ENCODE data around the gene FBXL15. TPM values are rescaled to one million over a fixed set of nuclear protein-coding genes. Genes with fewer than 3 reads are reported as not detected.

Gene FBXL15
- total RNA-seq, 2 experiments from 2014 or later, result 13.5 to 15.2 TPM

DNA sequence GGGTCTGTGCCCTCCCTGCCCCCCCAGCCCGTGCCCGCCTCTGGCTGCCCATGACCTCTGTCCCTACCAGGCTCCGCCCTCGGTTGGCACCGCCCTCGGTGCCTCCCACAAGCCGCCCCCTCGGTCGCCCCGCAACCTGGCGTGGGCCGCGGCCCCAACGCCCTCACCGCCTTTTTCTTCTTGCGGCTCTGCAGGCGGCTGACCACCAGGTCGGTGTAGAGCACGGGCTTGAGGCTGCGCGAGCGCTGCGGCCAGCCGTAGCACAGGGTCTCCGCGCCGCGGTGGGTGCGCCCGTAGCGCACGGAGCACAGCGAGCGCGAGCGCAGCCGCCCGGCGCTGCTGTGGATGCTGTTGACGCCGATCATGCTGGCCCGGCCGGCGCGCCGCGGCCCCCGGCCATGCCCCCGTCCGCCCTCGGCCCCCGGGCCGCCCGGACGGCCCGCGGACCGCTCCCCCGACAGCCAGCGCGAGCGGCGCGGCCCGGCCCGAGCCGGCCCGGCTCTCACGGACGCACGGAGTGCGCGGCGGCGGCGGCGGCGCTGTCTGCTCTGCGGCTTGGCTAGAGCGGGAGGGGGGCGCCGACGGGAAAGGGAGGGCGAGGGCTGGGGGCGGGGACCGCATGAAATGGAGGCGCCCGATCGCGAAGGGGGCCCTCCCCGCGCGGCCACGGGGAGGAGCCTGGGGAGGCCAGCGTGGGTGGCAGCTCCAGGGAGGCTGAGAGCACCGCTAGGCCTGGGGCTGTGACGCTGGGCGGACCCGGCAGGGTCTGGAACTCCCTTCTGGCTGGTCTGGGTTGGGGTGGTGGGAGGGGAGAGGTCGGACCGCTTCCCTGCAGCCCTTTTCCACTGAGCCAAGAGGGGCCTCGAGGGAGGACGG lies 11.7 kb upstream of the FBXL15 start:
- no peaks in the 10 kb centered on the region for H3K36me3 Mint-ChIP-seq
- ATAC-seq, result peak; percentile 57
- peaks cover 29% of the 10 kb centered on the region for H3K4me1 Mint-ChIP-seq
- DNase-seq, result peak; percentile 65
- H3K27me3 Mint-ChIP-seq, result peaks cover 42% of the 10 kb centered on the region
- no peaks in the 10 kb centered on the region for H3K9me3 Mint-ChIP-seq (ENCODE audit: low read depth)
- H3K27ac Mint-ChIP-seq, result no peak overlapping the region
- peak overlapping the region; percentile 42 for H3K4me3 Mint-ChIP-seq
- CTCF ChIA-PET, result interaction anchor here (0.6 to 5.6 kb wide), 8 partner anchors 10 to 290 kb away, joined by 3 to 37 read pairs (median 3); partner anchors contain the start of gene ACTR1A

DNA sequence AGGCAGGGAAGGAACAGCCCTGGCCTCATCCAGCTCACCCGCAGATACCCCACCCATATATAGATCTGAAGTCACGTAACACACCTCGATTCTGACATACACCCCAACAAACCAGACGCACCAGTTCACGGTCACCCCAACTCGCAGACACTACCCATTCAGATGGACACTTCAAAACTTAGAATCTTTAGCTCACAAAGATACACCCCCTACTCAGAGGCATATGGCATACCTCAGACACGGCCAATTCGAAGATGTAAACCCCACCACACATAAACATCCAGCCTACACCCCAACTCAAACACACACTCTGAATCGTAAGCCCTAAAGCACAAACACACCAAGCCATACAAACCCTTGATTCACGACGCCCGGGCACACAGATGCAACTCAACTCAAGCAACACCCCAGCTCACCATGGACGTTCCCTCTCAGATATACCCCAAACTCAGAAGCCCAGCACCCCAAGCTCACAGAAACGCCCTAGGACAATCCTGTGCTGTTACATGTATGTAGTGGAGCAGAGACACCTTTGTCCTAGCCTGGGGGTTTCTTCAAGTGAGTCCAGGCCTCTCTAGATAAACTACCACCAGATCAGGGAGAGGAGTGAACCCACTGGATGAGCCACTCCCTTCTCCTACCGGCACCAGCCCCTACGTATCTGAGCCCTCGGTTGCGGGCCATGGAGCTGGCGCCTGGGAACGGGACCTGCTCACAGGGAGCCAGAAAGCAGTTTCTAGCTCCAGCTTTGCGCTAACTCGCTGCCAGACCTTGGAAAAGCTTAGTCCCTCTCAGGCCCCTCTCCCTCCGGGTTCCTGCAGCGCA lies 10.8 kb upstream of the FBXL15 start:
- H3K36me3 Mint-ChIP-seq, result no peaks in the 10 kb centered on the region
- ATAC-seq (no peak), DNase-seq (no peak)
- H3K27me3 Mint-ChIP-seq, result peaks cover 42% of the 10 kb centered on the region
- H3K4me3 Mint-ChIP-seq, result peak overlapping the region; percentile 42
- CTCF ChIA-PET, result interaction anchor here (0.6 to 5.6 kb wide), 9 partner anchors 10 to 291 kb away, joined by 3 to 37 read pairs (median 3); partner anchors contain the start of gene ACTR1A
- H3K4me1 Mint-ChIP-seq, result peaks cover 29% of the 10 kb centered on the region
- H3K9me3 Mint-ChIP-seq (ENCODE audit: low read depth), result no peaks in the 10 kb centered on the region
- peak overlapping the region; percentile 21 for H3K27ac Mint-ChIP-seq

DNA sequence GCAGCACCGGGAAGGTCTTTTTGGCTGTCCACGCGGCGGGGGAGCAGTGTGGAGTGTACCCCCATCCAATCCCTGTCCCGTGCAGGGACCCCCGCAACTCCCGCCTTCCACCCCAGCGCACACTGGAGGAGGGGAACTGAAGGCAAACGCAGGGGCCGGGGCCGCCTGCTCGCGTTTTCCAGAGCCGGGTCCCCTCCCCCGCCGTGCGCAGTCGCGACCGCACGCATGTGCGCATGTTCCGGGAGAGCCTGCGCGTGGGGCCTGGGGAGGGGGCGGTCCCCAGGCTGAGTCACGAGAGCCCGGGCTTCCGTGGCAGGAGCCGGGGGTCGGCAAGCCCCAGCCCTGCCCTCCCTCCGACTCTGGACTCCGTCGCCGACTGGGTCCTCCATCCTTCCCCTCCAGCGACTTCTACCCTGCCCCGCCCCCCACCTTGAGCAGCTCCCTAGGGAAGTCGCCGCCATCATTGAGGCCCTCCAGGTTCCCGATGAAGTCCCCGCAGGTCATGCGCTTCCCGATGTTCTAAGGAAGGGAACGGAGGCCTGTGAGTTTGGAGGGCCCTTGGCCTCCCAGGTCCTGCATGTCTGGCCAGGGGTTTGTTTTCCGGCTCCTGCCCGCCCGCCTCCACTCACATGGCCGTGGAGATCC lies 10.1 kb upstream of the FBXL15 start:
- no peak for DNase-seq
- Mint-ChIP-seq H3K27ac (no peak overlapping the region), H3K36me3 (no peaks in the 10 kb centered on the region), H3K27me3 (peaks cover 42% of the 10 kb centered on the region), H3K4me1 (peaks cover 29% of the 10 kb centered on the region), H3K4me3 (peak overlapping the region; percentile 42), H3K9me3 (ENCODE audit: low read depth) (no peaks in the 10 kb centered on the region)
- ATAC-seq, result no peak
- CTCF ChIA-PET, result interaction anchor here (1.1 to 5.6 kb wide), 7 partner anchors 11 to 181 kb away, joined by 3 to 37 read pairs (median 4); partner anchors contain the start of genes ACTR1A and C10orf95

- peaks cover 29% of the 10 kb centered on the region for H3K4me1 Mint-ChIP-seq
- H3K9me3 Mint-ChIP-seq (ENCODE audit: low read depth), result no peaks in the 10 kb centered on the region
- CTCF ChIA-PET, result interaction anchor here (1.0 to 5.6 kb wide), 4 partner anchors 12 to 181 kb away, joined by 3 to 37 read pairs (median 4); partner anchors contain the start of gene C10orf95
- no peak for ATAC-seq
- H3K27me3 Mint-ChIP-seq, result peaks cover 46% of the 10 kb centered on the region
- peak overlapping the region; percentile 11 for H3K4me3 Mint-ChIP-seq
- no peak overlapping the region for H3K27ac Mint-ChIP-seq
- DNase-seq, result no peak
- H3K36me3 Mint-ChIP-seq, result no peaks in the 10 kb centered on the region
These were observed 9.0 kb upstream of the FBXL15 start for GRCh38 chr10:102411341-102412255.

DNA sequence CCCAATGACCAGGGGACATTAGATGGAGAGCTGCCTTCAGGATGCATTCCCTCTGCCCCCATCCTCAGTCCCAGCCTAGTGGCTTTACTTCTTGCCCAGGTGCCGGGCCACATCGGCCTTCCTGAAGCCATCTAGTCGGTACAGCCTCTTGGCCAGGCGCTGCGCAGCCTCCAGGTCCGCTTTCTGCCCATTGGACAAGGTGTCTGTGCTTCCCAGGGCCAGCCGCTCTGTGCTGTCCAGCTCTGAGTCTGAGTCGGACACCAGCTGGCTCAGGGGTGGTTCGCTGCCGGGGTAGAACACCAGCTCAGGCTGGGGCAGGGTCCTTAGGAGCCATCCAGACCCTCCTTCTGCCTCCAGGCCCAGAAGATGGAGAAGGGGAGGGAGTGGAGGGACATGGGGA lies 8.3 kb upstream of the FBXL15 start:
- peaks cover 29% of the 10 kb centered on the region for H3K4me1 Mint-ChIP-seq
- CTCF ChIA-PET, result interaction anchor here (1.0 to 5.6 kb wide), 3 partner anchors 8 to 66 kb away, joined by 3 to 37 read pairs (median 5); no protein-coding TSS in a partner anchor
- H3K9me3 Mint-ChIP-seq (ENCODE audit: low read depth), result no peaks in the 10 kb centered on the region
- H3K27me3 Mint-ChIP-seq, result peaks cover 47% of the 10 kb centered on the region
- ATAC-seq (no peak), DNase-seq (no peak)
- no peak overlapping the region for H3K4me3 Mint-ChIP-seq
- H3K36me3 Mint-ChIP-seq, result no peaks in the 10 kb centered on the region
- H3K27ac Mint-ChIP-seq, result no peak overlapping the region

- peaks cover 28% of the 10 kb centered on the region for H3K4me1 Mint-ChIP-seq
- ATAC-seq (peak; percentile 28), DNase-seq (peak; percentile 74)
- H3K9me3 Mint-ChIP-seq (ENCODE audit: low read depth), result no peaks in the 10 kb centered on the region
- CTCF ChIA-PET, result interaction anchor here (0.7 to 5.6 kb wide), 4 partner anchors 9 to 183 kb away, joined by 3 to 37 read pairs (median 5); no protein-coding TSS in a partner anchor
- no peaks in the 10 kb centered on the region for H3K36me3 Mint-ChIP-seq
- H3K4me3 Mint-ChIP-seq, result no peak overlapping the region
- H3K27ac Mint-ChIP-seq, result no peak overlapping the region
- peaks cover 48% of the 10 kb centered on the region for H3K27me3 Mint-ChIP-seq
These were observed 7.5 kb upstream of the FBXL15 start for GRCh38 chr10:102413053-102413705.

DNA sequence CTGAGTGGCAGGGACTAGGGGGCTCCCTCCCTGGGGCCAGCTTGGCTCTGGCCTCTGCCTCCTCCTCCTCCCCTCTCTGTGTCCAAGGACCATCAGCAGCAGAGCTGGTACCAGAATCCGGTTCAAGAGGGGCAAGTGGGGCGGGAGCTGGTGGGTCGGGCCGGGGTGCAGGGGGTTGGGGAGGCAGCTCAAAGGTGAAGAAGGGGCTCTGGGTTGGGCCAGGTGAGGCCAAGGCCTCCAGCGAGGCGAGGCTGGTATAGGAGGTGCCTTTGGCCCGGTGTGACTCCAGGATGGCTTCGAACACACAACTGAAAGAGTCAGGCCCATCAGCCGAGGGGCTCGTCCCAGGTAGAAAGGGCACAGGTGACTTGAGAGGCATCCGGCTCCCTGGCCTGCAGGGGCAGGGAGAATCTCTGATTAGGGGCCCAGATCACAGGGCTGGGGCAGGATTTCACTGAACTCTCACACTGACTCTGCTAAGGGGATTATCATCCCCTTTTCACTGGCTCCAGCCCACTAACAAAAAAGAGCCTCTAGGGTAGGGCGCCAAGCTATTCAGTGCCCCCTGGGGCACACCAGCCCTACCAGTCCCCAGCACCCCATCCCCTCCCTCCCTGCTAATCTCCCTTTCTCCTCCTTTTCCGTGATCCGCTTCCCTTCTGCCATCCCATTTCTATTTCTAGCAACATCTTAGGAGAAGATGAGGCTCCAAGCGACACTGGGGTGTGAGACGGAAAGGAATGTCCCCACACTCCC lies 6.7 kb upstream of the FBXL15 start:
- no peak for DNase-seq
- Mint-ChIP-seq H3K27ac (no peak overlapping the region), H3K4me3 (no peak overlapping the region), H3K27me3 (peaks cover 49% of the 10 kb centered on the region), H3K4me1 (peaks cover 28% of the 10 kb centered on the region), H3K36me3 (no peaks in the 10 kb centered on the region), H3K9me3 (ENCODE audit: low read depth) (no peaks in the 10 kb centered on the region)
- CTCF ChIA-PET, result interaction anchor here (0.7 to 5.6 kb wide), 3 partner anchors 15 to 184 kb away, joined by 3 to 37 read pairs (median 5); no protein-coding TSS in a partner anchor
- no peak for ATAC-seq

DNA sequence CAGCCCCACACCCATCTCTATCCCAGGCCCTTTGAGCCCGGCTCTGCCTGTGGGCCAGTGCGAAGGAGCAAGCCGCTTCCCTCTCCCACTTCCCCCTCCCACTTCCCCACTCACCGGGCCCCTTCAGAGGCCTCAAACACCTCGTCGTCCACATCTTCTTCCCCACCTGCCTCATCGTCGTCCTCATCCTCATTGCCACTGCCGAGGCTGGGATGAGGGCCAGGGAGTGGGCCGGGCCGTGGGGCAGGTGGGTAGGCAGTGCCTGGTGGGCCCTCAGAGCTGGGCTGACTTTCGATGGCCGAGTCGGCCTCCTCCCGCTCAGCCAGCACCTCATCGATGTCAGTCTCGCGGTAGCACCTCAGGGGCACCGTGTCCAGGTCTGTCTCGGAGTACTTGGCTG lies 5.9 kb upstream of the FBXL15 start:
- CTCF ChIA-PET, result interaction anchor here (0.7 to 1.5 kb wide), 5 partner anchors 11 to 185 kb away, joined by 3 to 9 read pairs (median 5); partner anchors contain the start of gene SUFU

GRCh38 chr10:102416283-102416682 lies 4.4 kb upstream of the FBXL15 start:
- Mint-ChIP-seq H3K27ac (no peak overlapping the region), H3K27me3 (peaks cover 35% of the 10 kb centered on the region), H3K36me3 (peaks cover 1% of the 10 kb centered on the region), H3K4me1 (peaks cover 32% of the 10 kb centered on the region), H3K9me3 (ENCODE audit: low read depth) (no peaks in the 10 kb centered on the region), H3K4me3 (no peak overlapping the region)
- CTCF ChIA-PET, result interaction anchor here (1.4 to 1.5 kb wide), 3 partner anchors 12 to 187 kb away, joined by 5 to 9 read pairs (median 6); no protein-coding TSS in a partner anchor
- no peak for DNase-seq
- ATAC-seq, result no peak

More for the DNA sequence above, 5.9 kb upstream of the FBXL15 start:
- peaks cover 47% of the 10 kb centered on the region for H3K27me3 Mint-ChIP-seq
- ATAC-seq, result no peak
- no peaks in the 10 kb centered on the region for H3K9me3 Mint-ChIP-seq (ENCODE audit: low read depth)
- no peak for DNase-seq
- peaks cover 30% of the 10 kb centered on the region for H3K4me1 Mint-ChIP-seq
- H3K4me3 Mint-ChIP-seq, result no peak overlapping the region
- no peaks in the 10 kb centered on the region for H3K36me3 Mint-ChIP-seq
- no peak overlapping the region for H3K27ac Mint-ChIP-seq

GRCh38 chr10:102416695-102417094 lies 3.9 kb upstream of the FBXL15 start:
- CTCF ChIA-PET, result no interaction called here
- H3K4me3 Mint-ChIP-seq, result no peak overlapping the region
- H3K27ac Mint-ChIP-seq, result no peak overlapping the region
- no peak for DNase-seq
- H3K4me1 Mint-ChIP-seq, result peaks cover 32% of the 10 kb centered on the region
- no peak for ATAC-seq
- H3K9me3 Mint-ChIP-seq (ENCODE audit: low read depth), result no peaks in the 10 kb centered on the region
- H3K36me3 Mint-ChIP-seq, result peaks cover 1% of the 10 kb centered on the region
- H3K27me3 Mint-ChIP-seq, result peaks cover 31% of the 10 kb centered on the region

DNA sequence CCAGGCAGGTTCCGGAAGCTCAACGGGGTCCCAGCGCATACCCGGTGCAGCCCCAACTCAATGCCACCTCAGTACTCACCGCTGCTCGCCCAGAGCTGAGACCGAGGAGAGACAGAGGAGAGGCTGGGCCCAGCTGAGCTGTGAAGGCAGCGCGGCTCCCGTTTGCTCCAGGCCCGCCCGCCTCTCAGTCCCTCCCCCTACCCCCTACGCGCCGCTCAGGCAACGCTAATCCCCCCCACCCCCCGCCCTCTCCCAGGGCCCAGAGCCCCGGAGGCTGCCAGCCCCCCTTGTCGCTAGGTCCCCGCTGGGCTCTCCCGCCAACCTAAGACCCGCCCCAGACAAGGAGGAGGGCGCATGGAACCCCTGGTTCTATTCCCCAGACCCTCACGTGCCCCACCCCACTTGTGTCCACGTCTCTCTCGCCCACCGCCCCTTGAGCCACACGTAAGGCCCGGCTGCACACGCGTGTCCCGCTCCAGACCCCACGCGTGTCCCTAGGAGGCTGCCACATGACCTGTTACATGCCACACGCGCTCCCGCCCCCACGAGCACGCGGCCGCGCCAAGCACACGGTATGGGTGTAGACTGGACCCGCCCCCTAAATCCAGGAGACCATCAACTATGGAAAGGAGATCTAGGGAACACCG lies 1.9 kb upstream of the FBXL15 start, which contains the start of gene PSD:
PSD (minus strand) TSS at position 164 of the 647 bp plus-strand sequence. CDS start 1,747 bp downstream, outside the sequence.
- Mint-ChIP-seq H3K27me3 (peaks cover 21% of the 10 kb centered on the region), H3K27ac (peak within 1 kb of the TSS; percentile 95), H3K9me3 (ENCODE audit: low read depth) (no peaks in the 10 kb centered on the region), H3K4me1 (peaks cover 38% of the 10 kb centered on the region), H3K4me3 (peak within 1 kb of the TSS; percentile 97), H3K36me3 (peaks cover 1% of the 10 kb centered on the region)
- DNase-seq, result no peak
- CTCF ChIA-PET, result no interaction called here
- no peak for ATAC-seq
